HUES6 (cell line): ENCODE measurements around the gene PDE8B.
"Not testable (repeated sequence)": the region's sequence is repeated elsewhere in the genome, so short reads cannot be mapped to it uniquely, and the experiment has no call there.

Experiments used
- H3K27ac ChIP-seq: 2 replicates; pipeline ENCODE4 v1.7.0; 2013; ENCODE audit warnings: low read depth, mild to moderate bottlenecking, low read length, inconsistent platforms
- H3K27me3 ChIP-seq: 2 replicates; pipeline ENCODE4 v1.6.1; 2013; ENCODE audit warnings: low read length; ENCODE audit not compliant: control insufficient read depth, insufficient read depth
- H3K36me3 ChIP-seq: 2 replicates; pipeline ENCODE4 v1.6.1; 2013; ENCODE audit warnings: low read length; ENCODE audit not compliant: control insufficient read depth, insufficient read depth
- H3K4me1 ChIP-seq: 2 replicates; pipeline ENCODE4 v1.6.1; 2013; ENCODE audit warnings: low read length; ENCODE audit not compliant: control insufficient read depth, insufficient read depth
- H3K4me3 ChIP-seq: 2 replicates; pipeline ENCODE4 v1.5.1; 2013; ENCODE audit warnings: low read depth, low read length
- H3K9ac ChIP-seq: one replicate; pipeline ENCODE4 v1.6.1; 2013; ENCODE audit warnings: mild to moderate bottlenecking, low read length
- H3K9me3 ChIP-seq: 2 replicates; pipeline ENCODE4 v1.6.1; 2013; ENCODE audit warnings: low read depth, low read length; ENCODE audit not compliant: control insufficient read depth, insufficient read depth

PDE8B gene

GRCh38 chr5:77368367-77368766 is 157.9 kb downstream of the PDE8B start:
- no peaks in the 10 kb centered on the region for H3K4me1 ChIP-seq
- H3K27ac ChIP-seq, result no peak overlapping the region
- H3K9me3 ChIP-seq, result no peaks in the 10 kb centered on the region
- H3K9ac ChIP-seq, result no peak overlapping the region
- no peak overlapping the region for H3K4me3 ChIP-seq
- H3K36me3 ChIP-seq, result no peaks in the 10 kb centered on the region
- no peaks in the 10 kb centered on the region for H3K27me3 ChIP-seq

GRCh38 chr5:77369566-77369965 is 159.1 kb downstream of the PDE8B start:
- H3K27me3 ChIP-seq, result no peaks in the 10 kb centered on the region
- H3K9me3 ChIP-seq, result no peaks in the 10 kb centered on the region
- no peak overlapping the region for H3K9ac ChIP-seq
- H3K4me3 ChIP-seq, result no peak overlapping the region
- no peaks in the 10 kb centered on the region for H3K4me1 ChIP-seq
- H3K27ac ChIP-seq, result no peak overlapping the region
- H3K36me3 ChIP-seq, result no peaks in the 10 kb centered on the region

- H3K9ac ChIP-seq, result no peak overlapping the region
These were observed 164.2 kb downstream of the PDE8B start for GRCh38 chr5:77374686-77375085.

GRCh38 chr5:77376609-77377300 is 166.3 kb downstream of the PDE8B start:
- peaks cover 11% of the 10 kb centered on the region; the same call in 1 of the 2 replicates for H3K4me1 ChIP-seq
- no peak overlapping the region for H3K9ac ChIP-seq
- H3K4me3 ChIP-seq, result no peak overlapping the region
- H3K36me3 ChIP-seq, result no peaks in the 10 kb centered on the region
- H3K27me3 ChIP-seq, result no peaks in the 10 kb centered on the region
- no peak overlapping the region for H3K27ac ChIP-seq
- H3K9me3 ChIP-seq, result no peaks in the 10 kb centered on the region

More at GRCh38 chr5:77374686-77375085, 164.2 kb downstream of the PDE8B start:
- H3K36me3 ChIP-seq, result no peaks in the 10 kb centered on the region
- no peaks in the 10 kb centered on the region for H3K9me3 ChIP-seq
- H3K27ac ChIP-seq, result no peak overlapping the region
- no peaks in the 10 kb centered on the region for H3K27me3 ChIP-seq
- H3K4me1 ChIP-seq, result peaks cover 11% of the 10 kb centered on the region; the same call in 1 of the 2 replicates
- no peak overlapping the region for H3K4me3 ChIP-seq

- Histone ChIP-seq H3K9ac (no peak overlapping the region), H3K4me1 (peaks cover 11% of the 10 kb centered on the region; the same call in 1 of the 2 replicates), H3K36me3 (no peaks in the 10 kb centered on the region)
These were observed 169.1 kb downstream of the PDE8B start for GRCh38 chr5:77379558-77380061.

GRCh38 chr5:77380636-77381035 is 170.2 kb downstream of the PDE8B start:
- Histone ChIP-seq H3K27me3 (no peaks in the 10 kb centered on the region), H3K4me3 (no peak overlapping the region), H3K27ac (no peak overlapping the region), H3K9me3 (no peaks in the 10 kb centered on the region), H3K4me1 (peaks cover 11% of the 10 kb centered on the region; the same call in 1 of the 2 replicates), H3K36me3 (no peaks in the 10 kb centered on the region), H3K9ac (no peak overlapping the region)

More at GRCh38 chr5:77379558-77380061, 169.1 kb downstream of the PDE8B start:
- no peak overlapping the region for H3K4me3 ChIP-seq
- no peaks in the 10 kb centered on the region for H3K9me3 ChIP-seq
- H3K27ac ChIP-seq, result no peak overlapping the region
- no peaks in the 10 kb centered on the region for H3K27me3 ChIP-seq

GRCh38 chr5:77383336-77383735 is 172.9 kb downstream of the PDE8B start:
- H3K36me3 ChIP-seq, H3K9ac ChIP-seq, H3K27me3 ChIP-seq, H3K9me3 ChIP-seq, H3K4me3 ChIP-seq, H3K27ac ChIP-seq, H3K4me1 ChIP-seq: not testable (repeated sequence)

GRCh38 chr5:77386340-77386739 is 175.9 kb downstream of the PDE8B start:
- H3K27me3 ChIP-seq, H3K4me3 ChIP-seq: not testable (repeated sequence)

GRCh38 chr5:77389746-77390145 is 179.3 kb downstream of the PDE8B start:
- Histone ChIP-seq H3K4me3 (no peak overlapping the region), H3K9me3 (no peaks in the 10 kb centered on the region), H3K27ac (no peak overlapping the region), H3K27me3 (no peaks in the 10 kb centered on the region), H3K36me3 (no peaks in the 10 kb centered on the region), H3K4me1 (no peaks in the 10 kb centered on the region), H3K9ac (no peak overlapping the region)

More at GRCh38 chr5:77386340-77386739, 175.9 kb downstream of the PDE8B start:
- not testable (repeated sequence) for H3K9ac ChIP-seq, H3K36me3 ChIP-seq, H3K27ac ChIP-seq, H3K9me3 ChIP-seq, H3K4me1 ChIP-seq

GRCh38 chr5:77390221-77390620 is 179.7 kb downstream of the PDE8B start:
- Histone ChIP-seq H3K27me3 (no peaks in the 10 kb centered on the region), H3K4me3 (no peak overlapping the region)

GRCh38 chr5:77390795-77391194 is 180.3 kb downstream of the PDE8B start:
- Histone ChIP-seq H3K27ac (no peak overlapping the region), H3K9ac (no peak overlapping the region), H3K36me3 (no peaks in the 10 kb centered on the region), H3K9me3 (no peaks in the 10 kb centered on the region), H3K27me3 (no peaks in the 10 kb centered on the region), H3K4me3 (no peak overlapping the region), H3K4me1 (0 out of 2 replicates have a peak, but pooled peaks cover 2% of the 10 kb centered on the region)

More at GRCh38 chr5:77390221-77390620, 179.7 kb downstream of the PDE8B start:
- Histone ChIP-seq H3K9me3 (no peaks in the 10 kb centered on the region), H3K27ac (no peak overlapping the region), H3K36me3 (no peaks in the 10 kb centered on the region), H3K9ac (no peak overlapping the region), H3K4me1 (no peaks in the 10 kb centered on the region)
